ENCODE data around the gene NEU3.

DNA sequence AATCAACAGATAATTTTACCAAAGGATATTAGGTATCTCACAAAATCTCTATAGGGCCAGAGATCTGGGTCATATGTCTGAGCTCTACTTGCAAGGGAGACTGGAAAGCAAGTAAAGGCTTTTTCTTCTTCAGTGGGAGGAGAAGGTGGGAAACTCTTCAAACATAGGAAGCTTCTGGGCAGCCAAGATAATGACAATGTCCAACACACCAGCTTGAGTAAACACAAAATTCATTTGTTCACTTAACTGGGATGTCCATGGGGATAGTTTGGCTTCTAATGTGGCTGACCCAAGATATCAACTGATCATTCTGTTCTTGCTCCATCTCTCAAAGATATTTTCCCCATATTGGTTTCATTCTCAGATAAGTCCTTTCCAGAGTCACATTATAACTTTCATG lies 70.6 kb downstream of the NEU3 start:
- TF ChIP-seq, protein P1, sequence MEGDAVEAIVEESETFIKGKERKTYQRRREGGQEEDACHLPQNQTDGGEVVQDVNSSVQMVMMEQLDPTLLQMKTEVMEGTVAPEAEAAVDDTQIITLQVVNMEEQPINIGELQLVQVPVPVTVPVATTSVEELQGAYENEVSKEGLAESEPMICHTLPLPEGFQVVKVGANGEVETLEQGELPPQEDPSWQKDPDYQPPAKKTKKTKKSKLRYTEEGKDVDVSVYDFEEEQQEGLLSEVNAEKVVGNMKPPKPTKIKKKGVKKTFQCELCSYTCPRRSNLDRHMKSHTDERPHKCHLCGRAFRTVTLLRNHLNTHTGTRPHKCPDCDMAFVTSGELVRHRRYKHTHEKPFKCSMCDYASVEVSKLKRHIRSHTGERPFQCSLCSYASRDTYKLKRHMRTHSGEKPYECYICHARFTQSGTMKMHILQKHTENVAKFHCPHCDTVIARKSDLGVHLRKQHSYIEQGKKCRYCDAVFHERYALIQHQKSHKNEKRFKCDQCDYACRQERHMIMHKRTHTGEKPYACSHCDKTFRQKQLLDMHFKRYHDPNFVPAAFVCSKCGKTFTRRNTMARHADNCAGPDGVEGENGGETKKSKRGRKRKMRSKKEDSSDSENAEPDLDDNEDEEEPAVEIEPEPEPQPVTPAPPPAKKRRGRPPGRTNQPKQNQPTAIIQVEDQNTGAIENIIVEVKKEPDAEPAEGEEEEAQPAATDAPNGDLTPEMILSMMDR (IDR thresholded peaks at IDR 0.05; ENCODE audit: low read length), result no peak
- no peak for TF ChIP-seq EZH2 (optimal IDR thresholded peaks at IDR 0.05; ENCODE audit: low read depth, low read length)
- TF ChIP-seq EZH2phosphoT487 (IDR thresholded peaks at IDR 0.05; ENCODE audit: low read length), result no peak
